GM12878 (cell line): ENCODE data around the gene SLC26A1. TPM values are rescaled to one million over a fixed set of nuclear protein-coding genes. Genes with fewer than 3 reads are reported as not detected.

Experiments
- ATAC-seq: fragments of 200-7000 bp; cut with Tn5 transposase; 3 replicates; pipeline ENCODE4 v1.9.1; 2020; ENCODE audit warnings: mild to moderate bottlenecking, moderate library complexity
- BruUV-seq: library from RNA; stranded (reverse); fragments of 400-500 nt; replicated peaks from 2 replicates; lab custom pipeline; 2021; lab: Mats Ljungman, UMichigan
- CTCF ChIA-PET: fragments of 300-600 bp; sonication (Branson Sonifier 250); formaldehyde crosslinking; extraction: SDS; loops from one replicate; lab custom pipeline; 2021; ENCODE audit warnings: inconsistent platforms; lab: Yijun Ruan, JAX
- POLR2A ChIA-PET: fragments of 350-600 bp; formaldehyde crosslinking; extraction: SDS; loops from one replicate; lab custom pipeline; 2021; ENCODE audit warnings: inconsistent platforms; lab: Charles Lee
- RAD21 ChIA-PET: fragments of 300-600 bp; sonication (Branson Sonifier 250); formaldehyde crosslinking; loops from one replicate; lab custom pipeline; 2023; ENCODE audit warnings: antibody characterized with exemption; ENCODE audit not compliant: unreplicated experiment; lab: Charles Lee
- SMC1A ChIA-PET: fragments of 300-600 bp; sonication (Branson Sonifier 250); formaldehyde crosslinking; loops from one replicate; lab custom pipeline; 2023; ENCODE audit not compliant: unreplicated experiment, uncharacterized antibody; lab: Charles Lee
- DNase-seq: peaks from one replicate; pipeline ENCODE4 v3.0.0-alpha.2; 2011; ENCODE audit warnings: low read depth, low spot score
- FAIRE-seq: peaks from 3 replicates; lab custom pipeline; 2011; peaks lifted over from hg19 to GRCh38; lab: Jason Lieb, UNC
- H2AFZ ChIP-seq: 2 replicates; pipeline ENCODE4 v1.6.0; 2011; ENCODE audit warnings: low read depth, low read length, control low read depth; ENCODE audit not compliant: control insufficient read depth
- H3K27ac ChIP-seq: 2 replicates; pipeline ENCODE4 v1.5.1; 2011; ENCODE audit warnings: control low read depth; ENCODE audit not compliant: control insufficient read depth, insufficient read depth
- H3K27me3 ChIP-seq, 2 experiments: replicated peaks in 1 of 2; 2 replicates each; pipeline versions ENCODE4 v1.6.0 to v1.6.1; 2011; ENCODE audit warnings: low read length in 1 of 2; ENCODE audit not compliant: control insufficient read depth in 2 of 2, insufficient read depth in 2 of 2
- H3K36me3 ChIP-seq, 2 experiments: 2 replicates each; pipeline ENCODE4 v1.5.1; 2011; ENCODE audit warnings: low read length in 1 of 2; ENCODE audit not compliant: control insufficient read depth in 2 of 2, insufficient read depth in 2 of 2
- H3K4me1 ChIP-seq: 2 replicates; pipeline ENCODE4 v1.6.1; 2011; ENCODE audit warnings: mild to moderate bottlenecking, low read length, moderate library complexity, mixed read lengths; ENCODE audit not compliant: control insufficient read depth, insufficient read depth
- H3K4me2 ChIP-seq: 2 replicates; pipeline ENCODE4 v1.6.0; 2011; ENCODE audit warnings: control low read depth; ENCODE audit not compliant: control insufficient read depth, insufficient read depth
- H3K4me3 ChIP-seq: fragments of 200-600 bp; sonication (generic); 2 replicates; pipeline ENCODE4 v1.5.1; 2016
- H3K79me2 ChIP-seq: 2 replicates; pipeline ENCODE4 v1.6.0; 2011; ENCODE audit warnings: low read length; ENCODE audit not compliant: control insufficient read depth, insufficient read depth
- H3K9ac ChIP-seq: 2 replicates; pipeline ENCODE4 v1.8.0; 2011; ENCODE audit warnings: low read length, control low read depth, mixed read lengths; ENCODE audit not compliant: control insufficient read depth, insufficient read depth
- H3K9me3 ChIP-seq: replicated peaks from 3 replicates; pipeline ENCODE4 v1.5.1; 2011; ENCODE audit warnings: mild to moderate bottlenecking, low read length; ENCODE audit not compliant: control insufficient read depth, insufficient read depth
- H4K20me1 ChIP-seq: 2 replicates; pipeline ENCODE4 v1.6.0; 2011; ENCODE audit not compliant: control insufficient read depth, insufficient read depth
- CBFB ChIP-seq: IDR thresholded peaks from 2 replicates; pipeline ENCODE4 v1.6.1; 2016; ENCODE audit warnings: antibody characterized with exemption, low read depth
- E4F1 ChIP-seq: fragments of 450-650 bp; IDR thresholded peaks from 2 replicates; pipeline ENCODE4 v1.6.1; 2018; ENCODE audit warnings: borderline replicate concordance, mild to moderate bottlenecking; ENCODE audit not compliant: partially characterized antibody
- EP300 ChIP-seq, 2 experiments: fragments of 150-350 bp in 1 of 2; IDR thresholded peaks; 2 replicates each; pipeline ENCODE4 v1.6.1; 2011 to 2012; ENCODE audit warnings: low read depth in 2 of 2, low read length in 2 of 2, borderline replicate concordance in 1 of 2, improper control_type of control experiment in 1 of 2, inconsistent platforms in 1 of 2; ENCODE audit not compliant: control insufficient read depth in 1 of 2
- PAX8 ChIP-seq: fragments of 450-650 bp; IDR thresholded peaks from 2 replicates; pipeline ENCODE4 v1.6.1; 2017; ENCODE audit warnings: mild to moderate bottlenecking, moderate library complexity
- RB1 ChIP-seq: fragments of 450-650 bp; formaldehyde crosslinking; IDR thresholded peaks from 2 replicates; pipeline ENCODE4 v1.6.1; 2017; ENCODE audit warnings: mild to moderate bottlenecking, borderline replicate concordance
- SUPT20H ChIP-seq: IDR thresholded peaks from 2 replicates; pipeline ENCODE4 v1.6.1; 2011; ENCODE audit warnings: low read depth, mild to moderate bottlenecking, low read length, moderate library complexity, borderline replicate concordance; ENCODE audit not compliant: control insufficient read depth
- SUZ12 ChIP-seq: fragments of 200-600 bp; sonication (generic); IDR thresholded peaks from one replicate; pipeline ENCODE4 v1.6.1; 2018; ENCODE audit warnings: antibody characterized with exemption, mild to moderate bottlenecking; ENCODE audit not compliant: unreplicated experiment
- TAF1 ChIP-seq: IDR thresholded peaks from 2 replicates; pipeline ENCODE4 v1.6.1; 2011; ENCODE audit warnings: mild to moderate bottlenecking, low read depth, low read length, borderline replicate concordance
- TARDBP ChIP-seq: IDR thresholded peaks from 2 replicates; pipeline ENCODE4 v1.6.1; 2016; ENCODE audit warnings: borderline replicate concordance
- TCF3 ChIP-seq: IDR thresholded peaks from 2 replicates; pipeline ENCODE4 v1.6.1; 2012; ENCODE audit warnings: low read depth, mild to moderate bottlenecking, low read length, borderline replicate concordance; ENCODE audit not compliant: insufficient read depth
- USF2 ChIP-seq: IDR thresholded peaks from 2 replicates; pipeline ENCODE4 v1.6.1; 2011; ENCODE audit warnings: low read depth, low read length, improper control_type of control experiment, borderline replicate concordance
- YBX1 ChIP-seq: fragments of 450-650 bp; IDR thresholded peaks from 2 replicates; pipeline ENCODE4 v1.6.1; 2016; ENCODE audit warnings: antibody characterized with exemption
- YY1 ChIP-seq: IDR thresholded peaks from 2 replicates; pipeline ENCODE4 v1.6.1; 2011; ENCODE audit warnings: low read depth, mild to moderate bottlenecking, low read length
- ZNF207 ChIP-seq: fragments of 450-650 bp; IDR thresholded peaks from 2 replicates; pipeline ENCODE4 v1.6.1; 2014; ENCODE audit warnings: antibody characterized with exemption, mild to moderate bottlenecking, borderline replicate concordance
- ZNF217 ChIP-seq: fragments of 450-650 bp; IDR thresholded peaks from 2 replicates; pipeline ENCODE4 v1.6.1; 2017; ENCODE audit warnings: antibody characterized with exemption, mild to moderate bottlenecking
- ZNF687 ChIP-seq: fragments of 450-650 bp; IDR thresholded peaks from 2 replicates; pipeline ENCODE4 v1.6.1; 2017; ENCODE audit warnings: mild to moderate bottlenecking, moderate library complexity
- WGBS: methylation state at CpG from one replicate; pipeline ENCODE4 v1.1.6; 2016; ENCODE audit warnings: low lambda C conversion rate; ENCODE audit not compliant: insufficient replicate concordance, insufficient coverage; ENCODE audit errors: missing lambda C conversion rate; 5-methylcytosine and 5-hydroxymethylcytosine counted together
- in situ Hi-C: fragments of 300-500 bp; cut with MboI; formaldehyde crosslinking; loops from 9 replicates; pipeline ENCODE4 v1.14.3; 2018; ENCODE audit warnings: mixed read lengths
- intact Hi-C: fragments of 100-400 bp; cut with micrococcal nuclease; formaldehyde crosslinking; loops from one replicate; pipeline ENCODE4 v1.14.2; 2022; ENCODE audit not compliant: unreplicated experiment
- polyA plus RNA-seq, 11 experiments: library from polyadenylated mRNA; depleted of rRNA in 4 of 11; unstranded in 6 of 11; stranded (reverse) in 5 of 11; fragments of >200 nt; fragmentation: Nextera tagmentation in 4 of 11; fragmentation: Illumina TruSeq in 1 of 11; extraction: Ambion mirVana in 4 of 11; extraction: Trizol in 1 of 11; gene quantifications; 1 replicate in 1 of 11; 2 replicates in 10 of 11; pipeline versions ENCODE4 v1.2.1 to v1.2.3, GENCODE V29; 2011 to 2016; ENCODE audit warnings: inconsistent platforms in 2 of 11, missing spikeins in 2 of 11, low read depth in 1 of 11
- total RNA-seq, 4 experiments: library from RNA; depleted of rRNA in 3 of 4; stranded (reverse); fragments of >200 nt in 3 of 4; fragmentation: Illumina TruSeq in 1 of 4; extraction: Trizol in 1 of 4; gene quantifications; 2 replicates each; pipeline versions ENCODE4 v1.2.1 to v1.2.3, GENCODE V29; 2013 to 2021

Gene SLC26A1
- total and polyA plus RNA-seq, 10 of the 15 experiments (the other 5 are each of a cell fraction or from before 2014, with no cell fraction given): 0.05 to 0.96 (median 0.28) TPM; not detected in 5

GRCh38 chr4:1039493-1040343 is 46.5 kb upstream of the SLC26A1 start:
- no peak overlapping the region for H3K27ac ChIP-seq
- no peak overlapping the region for H3K9ac ChIP-seq
- ChIA-PET RAD21 (no interaction called here), SMC1A (no interaction called here), CTCF (no interaction called here), POLR2A (no interaction called here)
- H2AFZ ChIP-seq: no peak overlapping the region
- DNase-seq (no peak), FAIRE-seq (no peak), ATAC-seq (no peak)
- H4K20me1 ChIP-seq: no peaks in the 10 kb centered on the region
- no peak overlapping the region for H3K4me3 ChIP-seq
- in situ Hi-C loops: no loop called here
- no peaks in the 10 kb centered on the region for H3K27me3 ChIP-seq
- no TSS peak for BruUV-seq
- H3K4me1 ChIP-seq: no peaks in the 10 kb centered on the region
- H3K36me3 ChIP-seq: no peaks in the 10 kb centered on the region
- WGBS: 53% methylated on average over 20 of the region's 20 CpGs
- no peaks in the 10 kb centered on the region; the same call in 2 of the 3 replicates for H3K9me3 ChIP-seq
- TF ChIP-seq YBX1: no peak
- no peak for TF ChIP-seq TAF1
- no peak for TF ChIP-seq ZNF217
- TF ChIP-seq SUPT20H: no peak
- TF ChIP-seq PAX8: no peak
- no peak for TF ChIP-seq ZNF207
- no peak for TF ChIP-seq E4F1
- TF ChIP-seq TCF3: no peak
- TF ChIP-seq ZNF687: no peak
- no peak for TF ChIP-seq USF2
- no peak for TF ChIP-seq YY1
- TF ChIP-seq RB1: no peak
- no peak for TF ChIP-seq EP300 (IDR thresholded peaks at IDR 0.05; ENCODE audit: borderline replicate concordance in 1 of 2, control insufficient read depth in 1 of 2, low read depth in 2 of 2, low read length in 2 of 2)
- no peak for TF ChIP-seq CBFB
- no peak for TF ChIP-seq SUZ12
- TF ChIP-seq TARDBP: no peak
- no peaks in the 10 kb centered on the region for H3K79me2 ChIP-seq
- H3K4me2 ChIP-seq: no peak overlapping the region
- intact Hi-C loops: no loop called here
